Esophagus squamous epithelium (tissue), 4 donors: ENCODE results near the gene CERS1.

ENCODE experiments used
- CTCF ChIP-seq, 6 experiments: fragments of 450-650 bp in 4 of 6; fragments of 200-600 bp in 2 of 6; sonication (generic) in 2 of 6; IDR thresholded peaks; one replicate each; pipeline ENCODE4 v1.5.1; 2016 to 2019; ENCODE audit warnings: antibody characterized with exemption in 6 of 6, mild to moderate bottlenecking in 4 of 6, moderate library complexity in 4 of 6
- POLR2A ChIP-seq, 4 donors: fragments of 450-650 bp; IDR thresholded peaks; one replicate each; pipeline ENCODE4 v1.6.1; 2017; ENCODE audit warnings: antibody characterized with exemption in 4 of 4, mild to moderate bottlenecking in 4 of 4, moderate library complexity in 3 of 4

GRCh38 chr19:18898081-18898606 lies 2.2 kb upstream of the CERS1 start:
- TF ChIP-seq CTCF (IDR thresholded peaks at IDR 0.05) (no peak), POLR2A (IDR thresholded peaks at IDR 0.05) (no peak)
